Mucosa of descending colon (tissue), 3 donors: ENCODE data around the gene COL25A1. TPM values are rescaled to one million over a fixed set of nuclear protein-coding genes. Genes with fewer than 3 reads are reported as not detected.

Source experiments
- ATAC-seq: fragments of 200-7000 bp; cut with Tn5 transposase; one replicate; pipeline ENCODE4 v1.9.1; 2020; ENCODE audit warnings: mild to moderate bottlenecking, moderate library complexity
- DNase-seq, 3 donors: peaks; one replicate each; pipeline ENCODE4 v3.0.0-alpha.2; 2020
- H3K36me3 ChIP-seq: fragments of 200-600 bp; one replicate; pipeline ENCODE4 v1.8.0; 2021; ENCODE audit warnings: low read depth, mild to moderate bottlenecking
- H3K4me1 ChIP-seq: fragments of 200-600 bp; one replicate; pipeline ENCODE4 v1.8.0; 2021; ENCODE audit warnings: low read depth, mild to moderate bottlenecking
- H3K4me3 ChIP-seq: fragments of 200-600 bp; one replicate; pipeline ENCODE4 v1.8.0; 2021; ENCODE audit warnings: mild to moderate bottlenecking
- H3K9me3 ChIP-seq: fragments of 200-600 bp; one replicate; pipeline ENCODE4 v1.8.0; 2021; ENCODE audit warnings: mild to moderate bottlenecking
- CTCF ChIP-seq: fragments of 200-600 bp; IDR thresholded peaks from one replicate; pipeline ENCODE4 v1.8.0; 2022; ENCODE audit warnings: antibody characterized with exemption, mild to moderate bottlenecking
- intact Hi-C, 2 donors: fragments of 100-400 bp; cut with DNase I in 1 of 2; cut with micrococcal nuclease in 1 of 2; formaldehyde crosslinking; loops; one replicate each; pipeline versions ENCODE4 v1.11.0 to v1.11.1; 2022; cut with DNase I, micrococcal nuclease
- total RNA-seq, 3 donors: library from RNA; stranded (reverse); fragmentation: NEBNext Ultra II Directional in 2 of 3; extraction: Animal tissue kit (Norgen Biotek cat#: 25700) in 2 of 3; gene quantifications; one replicate each; pipeline versions ENCODE4 v1.2.1 to v1.2.4, GENCODE V29; 2021 to 2023
- donor health status: DM: no; HTN: no; CAD: no; lungs with moderate emphysema.
- donor health status: DM: no; HTN: no; CAD: no.
- donor health status: DM: no; HTN: yes; CAD: no.

COL25A1 gene
- total RNA-seq, 3 donors from 2014 or later, result 0.12 to 0.35 (median 0.14) TPM

GRCh38 chr4:109243871-109244270 lies 58.6 kb downstream of the COL25A1 start:
- H3K36me3 ChIP-seq, result no peaks in the 10 kb centered on the region
- no peaks in the 10 kb centered on the region for H3K4me1 ChIP-seq
- H3K9me3 ChIP-seq, result no peaks in the 10 kb centered on the region
- no peak for TF ChIP-seq CTCF
- intact Hi-C loops, result no loop called here
- ATAC-seq, result no peak
- H3K4me3 ChIP-seq, result no peak overlapping the region
- no peak for DNase-seq

GRCh38 chr4:109238746-109239145 lies 63.7 kb downstream of the COL25A1 start:
- H3K4me3 ChIP-seq, result no peak overlapping the region
- DNase-seq, result no peak
- intact Hi-C loops, result no loop called here
- H3K36me3 ChIP-seq, result no peaks in the 10 kb centered on the region
- H3K9me3 ChIP-seq, result no peaks in the 10 kb centered on the region
- TF ChIP-seq CTCF, result no peak
- ATAC-seq, result no peak
- H3K4me1 ChIP-seq, result no peaks in the 10 kb centered on the region

- DNase-seq (no peak), ATAC-seq (no peak)
- Histone ChIP-seq H3K4me1 (no peaks in the 10 kb centered on the region), H3K4me3 (no peak overlapping the region), H3K36me3 (no peaks in the 10 kb centered on the region), H3K9me3 (no peaks in the 10 kb centered on the region)
- intact Hi-C loops, result no loop called here
- TF ChIP-seq CTCF, result no peak
Observed at GRCh38 chr4:109235683-109236082, 66.8 kb downstream of the COL25A1 start.

- ATAC-seq (no peak), DNase-seq (no peak)
- Histone ChIP-seq H3K9me3 (no peaks in the 10 kb centered on the region), H3K4me3 (no peak overlapping the region), H3K4me1 (no peaks in the 10 kb centered on the region), H3K36me3 (no peaks in the 10 kb centered on the region)
- TF ChIP-seq CTCF, result no peak
- intact Hi-C loops, result no loop called here
Observed at GRCh38 chr4:109234596-109234995, 67.9 kb downstream of the COL25A1 start.

GRCh38 chr4:109233570-109233969 lies 68.9 kb downstream of the COL25A1 start:
- H3K36me3 ChIP-seq, result no peaks in the 10 kb centered on the region
- no peak overlapping the region for H3K4me3 ChIP-seq
- intact Hi-C loops, result no loop called here
- no peaks in the 10 kb centered on the region for H3K4me1 ChIP-seq
- no peak for TF ChIP-seq CTCF
- ATAC-seq, result no peak
- DNase-seq, result no peak
- no peaks in the 10 kb centered on the region for H3K9me3 ChIP-seq

- no peak for TF ChIP-seq CTCF
- Histone ChIP-seq H3K9me3 (no peaks in the 10 kb centered on the region), H3K4me3 (no peak overlapping the region), H3K36me3 (no peaks in the 10 kb centered on the region), H3K4me1 (no peaks in the 10 kb centered on the region)
- ATAC-seq, result no peak
- intact Hi-C loops, result no loop called here
- DNase-seq, result no peak
Observed at GRCh38 chr4:109232681-109233080, 69.8 kb downstream of the COL25A1 start.
